Karpas-422 (cell line): ENCODE measurements around the gene KLK1. TPM values are rescaled to one million over a fixed set of nuclear protein-coding genes. Genes with fewer than 3 reads are reported as not detected.

Source experiments
- DNase-seq: peaks from one replicate; pipeline ENCODE4 v3.0.0-alpha.2; 2015
- H2AFZ ChIP-seq: fragments of 200-600 bp; sonication (generic); 2 replicates; pipeline ENCODE4 v1.6.1; 2014; ENCODE audit warnings: antibody characterized with exemption, low read length, mixed read lengths
- H3K27ac ChIP-seq: fragments of 200-600 bp; sonication (generic); 2 replicates; pipeline ENCODE4 v1.5.1; 2014; ENCODE audit warnings: mild to moderate bottlenecking, low read length, moderate library complexity
- H3K27me3 ChIP-seq: fragments of 200-600 bp; sonication (generic); 2 replicates; pipeline ENCODE4 v1.6.1; 2014; ENCODE audit warnings: low read length, mixed read lengths
- H3K36me3 ChIP-seq: fragments of 200-600 bp; sonication (generic); 2 replicates; pipeline ENCODE4 v1.6.1; 2014; ENCODE audit warnings: low read length, mixed read lengths; ENCODE audit not compliant: insufficient read depth
- H3K4me1 ChIP-seq: fragments of 200-600 bp; sonication (generic); 2 replicates; pipeline ENCODE4 v1.6.1; 2014; ENCODE audit warnings: mild to moderate bottlenecking, low read length, mixed read lengths
- H3K4me2 ChIP-seq: fragments of 200-600 bp; sonication (generic); 2 replicates; pipeline ENCODE4 v1.6.1; 2014; ENCODE audit warnings: low read length, low read depth, mild to moderate bottlenecking; ENCODE audit not compliant: poor library complexity, severe bottlenecking
- H3K4me3 ChIP-seq: fragments of 200-600 bp; sonication (generic); 2 replicates; pipeline ENCODE4 v1.5.1; 2014; ENCODE audit warnings: mild to moderate bottlenecking, antibody characterized with exemption, low read length, mixed read lengths
- H3K79me2 ChIP-seq: fragments of 200-600 bp; sonication (generic); 2 replicates; pipeline ENCODE4 v1.6.1; 2014; ENCODE audit warnings: mild to moderate bottlenecking, low read length, mixed read lengths
- H3K9ac ChIP-seq: fragments of 200-600 bp; sonication (generic); 2 replicates; pipeline ENCODE4 v1.6.0; 2014; ENCODE audit warnings: low read length
- H3K9me2 ChIP-seq: fragments of 200-600 bp; sonication (generic), shearing (Covaris generic); replicated peaks from 2 replicates; pipeline ENCODE4 v1.6.0; 2014; ENCODE audit warnings: mild to moderate bottlenecking, low read length, moderate library complexity; ENCODE audit not compliant: insufficient read depth
- H3K9me3 ChIP-seq: fragments of 300-700, 200-600 bp; sonication (generic); 2 replicates; pipeline ENCODE4 v1.6.1; 2014; ENCODE audit warnings: low read length, mixed read lengths
- H4K20me1 ChIP-seq: fragments of 200-600 bp; sonication (generic); 2 replicates; pipeline ENCODE4 v1.6.1; 2014; ENCODE audit warnings: mild to moderate bottlenecking, antibody characterized with exemption, low read length, low read depth; ENCODE audit not compliant: insufficient read depth
- total RNA-seq: library from RNA; depleted of rRNA; stranded (reverse); fragments of >200 nt; shearing (Covaris generic); gene quantifications from 2 replicates; pipeline ENCODE4 v1.2.3, GENCODE V29; 2014; ENCODE audit warnings: low replicate concordance

Gene KLK1
- total RNA-seq, 1 experiment from 2014 or later, result not detected

GRCh38 chr19:50799547-50799851 lies 24.1 kb downstream of the KLK1 start:
- Histone ChIP-seq H3K4me2 (no peak overlapping the region), H3K4me3 (no peak overlapping the region), H3K27ac (no peak overlapping the region), H3K27me3 (no peaks in the 10 kb centered on the region), H3K9me3 (no peaks in the 10 kb centered on the region), H3K9me2 (no peaks in the 10 kb centered on the region), H3K36me3 (peaks cover 65% of the 10 kb centered on the region), H3K4me1 (peaks cover 22% of the 10 kb centered on the region), H2AFZ (no peak overlapping the region), H3K9ac (no peak overlapping the region), H4K20me1 (peaks cover 76% of the 10 kb centered on the region), H3K79me2 (peaks cover 33% of the 10 kb centered on the region)
- DNase-seq, result no peak

- Histone ChIP-seq H3K27me3 (no peaks in the 10 kb centered on the region), H3K36me3 (peaks cover 65% of the 10 kb centered on the region), H3K9me3 (no peaks in the 10 kb centered on the region), H4K20me1 (peaks cover 76% of the 10 kb centered on the region), H3K27ac (no peak overlapping the region), H3K4me3 (no peak overlapping the region), H3K4me1 (peaks cover 22% of the 10 kb centered on the region), H3K4me2 (no peak overlapping the region), H3K9me2 (no peaks in the 10 kb centered on the region), H3K79me2 (peaks cover 27% of the 10 kb centered on the region), H3K9ac (no peak overlapping the region), H2AFZ (no peak overlapping the region)
- DNase-seq, result no peak
Measured at GRCh38 chr19:50798659-50799546, 24.7 kb downstream of the KLK1 start.

- peaks cover 56% of the 10 kb centered on the region for H3K36me3 ChIP-seq
- DNase-seq, result peak; percentile 62
- H3K9ac ChIP-seq, result no peak overlapping the region
- no peaks in the 10 kb centered on the region for H3K27me3 ChIP-seq
- no peak overlapping the region for H3K4me2 ChIP-seq
- H3K9me2 ChIP-seq, result no peaks in the 10 kb centered on the region
- peaks cover 18% of the 10 kb centered on the region for H3K79me2 ChIP-seq
- H3K27ac ChIP-seq, result no peak overlapping the region
- no peak overlapping the region for H2AFZ ChIP-seq
- peaks cover 67% of the 10 kb centered on the region for H4K20me1 ChIP-seq
- peaks cover 17% of the 10 kb centered on the region for H3K4me1 ChIP-seq
- no peak overlapping the region for H3K4me3 ChIP-seq
- no peaks in the 10 kb centered on the region for H3K9me3 ChIP-seq
Measured at GRCh38 chr19:50797781-50798658, 25.6 kb downstream of the KLK1 start.

- no peak overlapping the region for H3K4me3 ChIP-seq
- no peaks in the 10 kb centered on the region for H3K9me2 ChIP-seq
- no peaks in the 10 kb centered on the region for H3K9me3 ChIP-seq
- DNase-seq, result no peak
- peaks cover 61% of the 10 kb centered on the region for H4K20me1 ChIP-seq
- H3K27ac ChIP-seq, result no peak overlapping the region
- H3K9ac ChIP-seq, result no peak overlapping the region
- H3K4me2 ChIP-seq, result no peak overlapping the region
- peaks cover 50% of the 10 kb centered on the region for H3K36me3 ChIP-seq
- H2AFZ ChIP-seq, result no peak overlapping the region
- peaks cover 12% of the 10 kb centered on the region for H3K79me2 ChIP-seq
- H3K4me1 ChIP-seq, result peaks cover 11% of the 10 kb centered on the region
- no peaks in the 10 kb centered on the region for H3K27me3 ChIP-seq
Measured at GRCh38 chr19:50797429-50797780, 26.2 kb downstream of the KLK1 start.

- Histone ChIP-seq H3K9me3 (no peaks in the 10 kb centered on the region), H3K4me3 (no peak overlapping the region), H3K79me2 (peaks cover 6% of the 10 kb centered on the region), H3K27ac (no peak overlapping the region), H3K4me2 (no peak overlapping the region), H3K27me3 (no peaks in the 10 kb centered on the region), H3K9ac (no peak overlapping the region), H3K36me3 (peaks cover 44% of the 10 kb centered on the region), H3K9me2 (no peaks in the 10 kb centered on the region), H2AFZ (no peak overlapping the region), H4K20me1 (peaks cover 55% of the 10 kb centered on the region), H3K4me1 (peaks cover 6% of the 10 kb centered on the region; the same call in 1 of the 2 replicates)
- DNase-seq, result peak; percentile 63
Measured at GRCh38 chr19:50796634-50797428, 26.8 kb downstream of the KLK1 start.

- Histone ChIP-seq H3K4me2 (no peak overlapping the region), H2AFZ (no peak overlapping the region), H3K79me2 (peaks cover 5% of the 10 kb centered on the region), H3K36me3 (peaks cover 42% of the 10 kb centered on the region), H3K9ac (no peak overlapping the region), H3K9me3 (no peaks in the 10 kb centered on the region), H3K4me1 (peaks cover 5% of the 10 kb centered on the region; the same call in 1 of the 2 replicates), H3K27me3 (no peaks in the 10 kb centered on the region), H3K4me3 (no peak overlapping the region), H3K9me2 (no peaks in the 10 kb centered on the region), H4K20me1 (peaks cover 52% of the 10 kb centered on the region), H3K27ac (no peak overlapping the region)
- DNase-seq, result peak; percentile 84
Measured at GRCh38 chr19:50796128-50796633, 27.4 kb downstream of the KLK1 start.

- DNase-seq, result peak; percentile 66
- H3K9ac ChIP-seq, result no peak overlapping the region
- no peak overlapping the region for H2AFZ ChIP-seq
- no peaks in the 10 kb centered on the region for H3K9me3 ChIP-seq
- no peak overlapping the region for H3K27ac ChIP-seq
- H3K79me2 ChIP-seq, result no peaks in the 10 kb centered on the region
- H3K4me2 ChIP-seq, result no peak overlapping the region
- 0 out of 2 replicates have a peak, but pooled peaks cover 3% of the 10 kb centered on the region for H3K4me1 ChIP-seq
- H3K4me3 ChIP-seq, result no peak overlapping the region
- no peaks in the 10 kb centered on the region for H3K9me2 ChIP-seq
- H4K20me1 ChIP-seq, result peaks cover 47% of the 10 kb centered on the region
- H3K36me3 ChIP-seq, result peaks cover 37% of the 10 kb centered on the region
- no peaks in the 10 kb centered on the region for H3K27me3 ChIP-seq
Measured at GRCh38 chr19:50795664-50796073, 27.9 kb downstream of the KLK1 start.
